Heart right ventricle (tissue), 16 donors: ENCODE measurements around the gene DOCK2. TPM values are rescaled to one million over a fixed set of nuclear protein-coding genes. Genes with fewer than 3 reads are reported as not detected.
"Not testable (repeated sequence)": the region's sequence is repeated elsewhere in the genome, so short reads cannot be mapped to it uniquely, and the experiment has no call there.

Source experiments
- ATAC-seq, 8 donors: fragments of 200-7000 bp; cut with Tn5 transposase; one replicate each; pipeline ENCODE4 v1.9.1; 2020; ENCODE audit warnings: mild to moderate bottlenecking in 8 of 8, moderate library complexity in 8 of 8, moderate number of reproducible peaks in 1 of 8
- DNase-seq, 2 donors: peaks; one replicate each; pipeline ENCODE4 v3.0.0-alpha.2; 2020
- H3K27ac ChIP-seq, 10 donors: fragments of 200-600 bp; sonication (generic) in 2 of 10; one replicate each; pipeline versions ENCODE4 v1.5.0 to v1.8.0; 2020 to 2022; ENCODE audit warnings: mild to moderate bottlenecking in 3 of 10
- H3K27me3 ChIP-seq, 7 donors: fragments of 200-600 bp; one replicate each; pipeline ENCODE4 v1.8.0; 2021 to 2022; ENCODE audit warnings: mild to moderate bottlenecking in 2 of 7
- H3K36me3 ChIP-seq, 9 donors: fragments of 200-600 bp; sonication (generic) in 1 of 9; one replicate each; pipeline versions ENCODE4 v1.5.0 to v1.8.0; 2020 to 2022; ENCODE audit warnings: mild to moderate bottlenecking in 2 of 9
- H3K4me1 ChIP-seq, 9 donors: fragments of 200-600 bp; sonication (generic) in 1 of 9; one replicate each; pipeline versions ENCODE4 v1.5.0 to v1.8.0; 2020 to 2022; ENCODE audit warnings: mild to moderate bottlenecking in 4 of 9
- H3K4me3 ChIP-seq, 10 donors: fragments of 200-600 bp; sonication (generic) in 2 of 10; one replicate each; pipeline versions ENCODE4 v1.5.0 to v1.8.0; 2020 to 2022; ENCODE audit warnings: mild to moderate bottlenecking in 7 of 10, moderate library complexity in 2 of 10
- H3K9me3 ChIP-seq, 11 donors: fragments of 200-600 bp in 10 of 11; sonication (generic) in 2 of 11; one replicate each; pipeline versions ENCODE4 v1.5.0 to v1.8.0; 2013 to 2022; ENCODE audit warnings: mild to moderate bottlenecking in 2 of 11, control low read depth in 1 of 11, moderate library complexity in 1 of 11
- WGBS, 2 donors: extraction: QIAGEN DNeasy Blood & Tissue Kit; methylation state at CpG; one replicate each; pipeline ENCODE4 v1.1.7; 2013; ENCODE audit warnings: inconsistent platforms in 1 of 2; 5-methylcytosine and 5-hydroxymethylcytosine counted together
- intact Hi-C, 10 donors: fragments of 100-400 bp; cut with DNase I; formaldehyde crosslinking; loops; one replicate each; pipeline versions ENCODE4 v1.11.1 to v1.14.2; 2022
- polyA plus RNA-seq, 2 donors: library from polyadenylated mRNA; stranded (reverse); fragments of 200-250 nt; gene quantifications; one replicate each; pipeline ENCODE4 v1.2.3, GENCODE V29; 2013
- total RNA-seq, 10 donors: library from RNA; stranded (reverse); fragmentation: NEBNext Ultra II Directional in 3 of 10; extraction: Animal tissue kit (Norgen Biotek cat#: 25700) in 3 of 10; gene quantifications; one replicate each; pipeline versions ENCODE4 v1.2.1 to v1.2.4, GENCODE V29; 2021 to 2023
- TF ChIP-seq, protein P1 (sequence below), 9 donors: fragments of 200-600 bp; sonication (generic) in 2 of 9; IDR thresholded peaks; one replicate each; pipeline versions ENCODE4 v1.5.0 to v1.8.0; 2021 to 2022; ENCODE audit warnings: antibody characterized with exemption in 9 of 9, mild to moderate bottlenecking in 5 of 9, moderate library complexity in 1 of 9
- donor health status: Arrhythmogenic right ventricular cardiomyopathy.
- donor health status: ischemic (EF 13 %, LVEDD 7.1; RV severe dilation, severe dysfunction).
- donor health status: healthy with polysubstance abuse.
- donor health status: DM: no; HTN: yes; CAD: no.
- donor health status: DM: no; HTN: no; CAD: no.
- donor health status: ischemic (EF 25% LVEDD 6.9; RV normal size, moderate dysfunction).
- donor health status: ischemic (EF 25% LVEDD 5.7; RV mildly dilated, moderate dysfunction).
- donor health status: healthy.
- donor health status: DM: yes; HTN: yes; CAD: no.
- donor health status: Ischemic cardiomyopathy.
- donor health status: ischemic (EF 35%, LVEDD 5.7; RV mildly dilated, moderate dysfunction).
- donor health status: nonischemic (EF 11% LVEDD 7.7; RV severe dilation, severe dysfunction).
- donor health status: DM: yes; HTN: yes; CAD: no.
- donor health status: PGD.
- donor health status: ischemic (EF 29% LVEDD 5.4; RV normal size, mild dysfunction).
- donor health status: nonischemic (EF 23%, LVEDD 6.1; RV moderate dilation, normal function).

The DOCK2 gene
- total and polyA plus RNA-seq, 12 donors: 1.2 to 24.6 (median 4.2) TPM

DNA sequence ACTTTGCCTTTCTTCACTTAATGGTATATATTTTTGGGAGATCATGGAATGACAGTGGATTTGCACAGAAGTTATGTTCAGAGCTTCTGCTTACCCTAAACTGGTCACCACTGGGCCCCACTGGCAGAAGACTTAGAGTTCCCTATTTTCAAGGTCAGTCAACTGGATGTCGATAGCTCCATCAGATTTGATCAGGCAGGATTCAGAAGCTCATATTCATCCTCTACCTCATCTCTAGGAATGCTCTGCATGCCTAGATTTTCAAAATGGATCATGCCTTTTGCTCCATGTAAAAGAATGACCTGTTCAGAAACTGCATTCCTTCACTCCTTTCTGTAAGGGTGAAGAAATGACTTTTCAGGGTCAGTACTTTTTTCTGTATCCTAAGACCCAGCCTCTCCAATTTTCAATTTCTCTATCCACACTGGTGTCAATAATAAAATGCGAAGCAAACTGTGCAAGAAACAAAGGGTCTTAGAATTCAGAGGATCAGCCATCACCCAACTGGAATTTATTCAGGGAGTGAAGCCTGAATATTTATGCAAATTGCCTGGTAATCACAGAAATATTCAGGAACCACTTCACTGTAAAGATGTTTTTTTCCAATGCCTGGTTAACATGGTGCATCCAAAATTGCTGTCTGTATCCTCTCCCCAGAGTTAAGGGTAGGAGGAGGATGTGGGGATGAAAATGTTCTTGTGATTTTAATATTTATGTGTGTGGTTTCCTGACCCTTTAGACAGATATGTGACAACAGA, 125.4 kb downstream of the DOCK2 start:
- H3K9me3 ChIP-seq: no peaks in the 10 kb centered on the region
- H3K27me3 ChIP-seq: no peaks in the 10 kb centered on the region
- WGBS, 2 donors: 81 to 88% methylated on average over 2 of the region's 2 CpGs
- TF ChIP-seq, protein P1, sequence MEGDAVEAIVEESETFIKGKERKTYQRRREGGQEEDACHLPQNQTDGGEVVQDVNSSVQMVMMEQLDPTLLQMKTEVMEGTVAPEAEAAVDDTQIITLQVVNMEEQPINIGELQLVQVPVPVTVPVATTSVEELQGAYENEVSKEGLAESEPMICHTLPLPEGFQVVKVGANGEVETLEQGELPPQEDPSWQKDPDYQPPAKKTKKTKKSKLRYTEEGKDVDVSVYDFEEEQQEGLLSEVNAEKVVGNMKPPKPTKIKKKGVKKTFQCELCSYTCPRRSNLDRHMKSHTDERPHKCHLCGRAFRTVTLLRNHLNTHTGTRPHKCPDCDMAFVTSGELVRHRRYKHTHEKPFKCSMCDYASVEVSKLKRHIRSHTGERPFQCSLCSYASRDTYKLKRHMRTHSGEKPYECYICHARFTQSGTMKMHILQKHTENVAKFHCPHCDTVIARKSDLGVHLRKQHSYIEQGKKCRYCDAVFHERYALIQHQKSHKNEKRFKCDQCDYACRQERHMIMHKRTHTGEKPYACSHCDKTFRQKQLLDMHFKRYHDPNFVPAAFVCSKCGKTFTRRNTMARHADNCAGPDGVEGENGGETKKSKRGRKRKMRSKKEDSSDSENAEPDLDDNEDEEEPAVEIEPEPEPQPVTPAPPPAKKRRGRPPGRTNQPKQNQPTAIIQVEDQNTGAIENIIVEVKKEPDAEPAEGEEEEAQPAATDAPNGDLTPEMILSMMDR (IDR thresholded peaks at IDR 0.05): no peak
- peaks cover 0 to 62% (median 0%) of the 10 kb centered on the region in 9 donors for H3K36me3 ChIP-seq
- peaks cover 0 to 9% (median under 1%) of the 10 kb centered on the region in 9 donors for H3K4me1 ChIP-seq
- no peak overlapping the region for H3K27ac ChIP-seq
- no peak for DNase-seq
- intact Hi-C loops: no loop called here
- ATAC-seq: no peak
- H3K4me3 ChIP-seq: no peak overlapping the region

DNA sequence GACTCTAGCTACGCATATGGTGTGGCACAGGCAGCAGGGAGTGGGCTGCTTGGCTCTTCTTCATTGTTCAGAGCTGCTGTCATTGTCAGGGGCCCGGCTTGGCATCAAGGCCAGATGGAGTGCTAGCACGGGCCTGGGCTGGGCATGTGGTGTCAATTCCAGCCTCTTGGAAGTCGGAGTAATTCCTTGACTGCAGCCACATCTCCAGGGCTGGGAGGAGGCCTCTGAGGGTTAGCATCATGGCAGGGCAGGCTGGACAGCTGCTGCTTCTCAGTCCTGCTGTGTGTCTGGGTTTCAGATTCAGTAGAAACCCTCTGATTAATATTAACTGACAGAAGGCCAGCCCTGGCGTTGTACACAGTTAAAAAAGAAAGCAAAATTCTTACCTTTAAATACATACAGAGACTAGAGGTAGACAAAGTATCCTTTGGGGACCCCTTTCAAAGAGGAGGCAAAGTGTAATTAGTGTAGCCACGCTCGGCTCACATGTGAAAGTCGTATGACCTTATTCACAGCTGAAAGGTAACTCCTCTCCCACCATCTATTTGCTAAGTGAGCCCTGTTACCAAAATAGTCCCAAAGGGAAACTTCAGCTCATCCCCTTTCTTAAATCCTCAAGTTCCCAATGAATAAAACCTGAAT, 126.4 kb downstream of the DOCK2 start:
- intact Hi-C loops: no loop called here
- Histone ChIP-seq H3K4me1 (peaks cover 0 to 11% (median 5%) of the 10 kb centered on the region in 9 donors), H3K27ac (no peak overlapping the region), H3K9me3 (no peaks in the 10 kb centered on the region), H3K4me3 (no peak overlapping the region), H3K36me3 (peaks cover 0 to 67% (median 0%) of the 10 kb centered on the region in 9 donors), H3K27me3 (no peaks in the 10 kb centered on the region)
- no peak for DNase-seq
- TF ChIP-seq, protein P1 (IDR thresholded peaks at IDR 0.05): no peak
- ATAC-seq: peak in 1 of 8 donors; percentile 44
- WGBS, 2 donors: 63 to 64% methylated on average over 8 of the region's 8 CpGs

DNA sequence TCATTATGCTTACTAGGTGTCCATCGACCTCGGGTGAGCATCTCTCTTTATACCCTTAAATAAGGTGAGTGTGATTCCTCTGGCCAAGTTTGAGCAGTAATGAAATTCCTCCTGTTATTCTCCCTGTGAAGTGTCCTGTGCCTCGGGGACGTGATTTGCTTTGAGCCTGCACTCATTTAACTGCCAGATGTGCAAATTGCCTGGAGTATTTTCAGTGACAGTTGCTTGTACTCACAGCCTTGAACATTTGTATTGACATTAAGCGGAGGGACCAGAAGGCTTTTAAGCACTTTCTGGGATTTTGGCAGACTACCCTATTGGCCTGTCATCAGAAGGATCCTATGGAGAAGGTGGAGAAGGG, 126.9 kb downstream of the DOCK2 start:
- Histone ChIP-seq H3K4me1 (peaks cover 0 to 13% (median 5%) of the 10 kb centered on the region in 9 donors), H3K36me3 (peaks cover 0 to 67% (median 0%) of the 10 kb centered on the region in 9 donors), H3K4me3 (no peak overlapping the region), H3K9me3 (no peaks in the 10 kb centered on the region), H3K27me3 (no peaks in the 10 kb centered on the region), H3K27ac (no peak overlapping the region)
- 45 to 50% methylated on average over 5 of the region's 5 CpGs for WGBS, 2 donors
- DNase-seq: no peak
- intact Hi-C loops: no loop called here
- TF ChIP-seq, protein P1 (IDR thresholded peaks at IDR 0.05): no peak
- ATAC-seq: peak in 1 of 8 donors; percentile 27

DNA sequence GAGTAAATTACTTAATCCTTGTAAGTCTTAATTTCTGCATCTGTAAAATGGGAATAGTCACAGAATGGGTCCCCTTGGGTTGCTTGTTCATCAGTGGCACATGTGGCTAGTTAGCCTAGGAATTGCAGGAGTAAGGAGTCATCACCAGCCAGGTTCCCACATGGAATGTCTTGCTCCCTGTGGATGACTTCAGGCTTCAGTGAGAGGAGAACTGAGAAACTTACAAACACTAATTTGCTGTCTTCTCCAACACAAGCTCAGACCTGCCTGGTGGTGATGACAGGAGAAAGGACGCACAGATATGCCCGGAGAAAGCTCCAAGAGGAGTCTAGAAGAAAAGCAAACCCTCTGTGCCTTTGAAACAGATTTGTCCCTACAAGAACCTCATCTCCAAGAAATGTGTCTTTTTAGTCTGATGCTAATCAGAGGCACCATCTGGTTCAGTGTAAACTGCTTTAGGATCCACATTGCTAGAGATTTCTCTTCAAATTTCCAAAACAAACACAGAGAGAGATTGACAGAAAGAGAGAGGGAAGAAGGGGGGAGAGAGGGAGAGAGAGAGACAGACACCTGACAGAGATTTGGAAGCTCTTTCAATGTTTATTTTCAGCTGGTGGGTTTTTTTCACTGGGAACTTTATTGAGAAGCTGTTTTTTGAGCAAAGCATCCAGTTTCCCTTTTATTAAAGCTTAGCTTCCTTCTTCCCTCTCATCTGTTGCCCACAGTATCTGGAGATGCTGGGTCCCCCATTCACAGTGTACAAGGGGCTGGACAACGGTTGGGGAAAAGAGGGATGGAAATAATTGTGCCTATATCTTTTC, 128.3 kb downstream of the DOCK2 start:
- WGBS, 2 donors: 34 to 48% methylated on average over 3 of the region's 3 CpGs
- Histone ChIP-seq H3K27me3 (no peaks in the 10 kb centered on the region), H3K4me3 (no peak overlapping the region), H3K9me3 (no peaks in the 10 kb centered on the region), H3K4me1 (peaks cover 0 to 13% (median 5%) of the 10 kb centered on the region in 9 donors), H3K36me3 (peaks cover 0 to 56% (median 0%) of the 10 kb centered on the region in 9 donors), H3K27ac (no peak overlapping the region)
- DNase-seq (no peak), ATAC-seq (no peak)
- TF ChIP-seq, protein P1 (IDR thresholded peaks at IDR 0.05): no peak
- intact Hi-C loops: no loop called here

DNA sequence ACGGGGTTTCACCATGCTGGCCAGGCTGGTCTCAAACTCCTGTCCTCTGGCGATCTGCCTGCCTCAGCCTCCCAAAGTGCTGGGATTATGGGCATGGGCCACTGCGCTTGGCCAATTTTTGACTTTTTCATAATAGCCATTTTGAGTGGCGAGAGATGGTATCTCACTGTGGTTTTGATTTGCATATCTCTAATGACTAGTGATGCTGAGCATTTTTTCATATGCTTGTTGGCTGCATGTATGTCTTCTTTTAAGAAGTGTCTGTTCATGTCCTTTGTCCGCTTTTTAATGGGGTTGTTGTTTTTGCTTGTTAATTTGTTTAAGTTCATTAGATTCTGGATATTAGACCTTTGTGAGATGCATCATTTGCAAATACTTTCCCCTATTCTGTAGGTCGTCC, 129.9 kb downstream of the DOCK2 start:
- H3K4me3 ChIP-seq, intact Hi-C loops, H3K27ac ChIP-seq, H3K27me3 ChIP-seq, ATAC-seq, H3K9me3 ChIP-seq, DNase-seq: not testable (repeated sequence)
- Histone ChIP-seq H3K36me3 (peaks cover 0 to 47% (median 0%) of the 10 kb centered on the region in 9 donors), H3K4me1 (peaks cover 0 to 13% (median 5%) of the 10 kb centered on the region in 9 donors)
- WGBS, 2 donors: 88 to 92% methylated on average over 6 of the region's 6 CpGs
